GM19395 (cell line): Measurements from ENCODE around the gene PPP2R1A.
A peak's percentile ranks its signal among the peaks of the same experiment; 100 is the strongest.

ENCODE experiments used
- ATAC-seq: cut with Tn5 transposase; IDR thresholded peaks from one replicate; pipeline ENCODE4 v1.9.1; 2021; ENCODE audit warnings: mild to moderate bottlenecking, moderate library complexity; ENCODE audit not compliant: unreplicated experiment

The PPP2R1A gene

GRCh38 chr19:52189735-52190486, at the start of gene PPP2R1A:
Gene PPP2R1A, plus strand, starts transcription at chr19:52190052. Its CDS starts 45 bp downstream, at chr19:52190097.
- peak; percentile 94 for ATAC-seq

DNA sequence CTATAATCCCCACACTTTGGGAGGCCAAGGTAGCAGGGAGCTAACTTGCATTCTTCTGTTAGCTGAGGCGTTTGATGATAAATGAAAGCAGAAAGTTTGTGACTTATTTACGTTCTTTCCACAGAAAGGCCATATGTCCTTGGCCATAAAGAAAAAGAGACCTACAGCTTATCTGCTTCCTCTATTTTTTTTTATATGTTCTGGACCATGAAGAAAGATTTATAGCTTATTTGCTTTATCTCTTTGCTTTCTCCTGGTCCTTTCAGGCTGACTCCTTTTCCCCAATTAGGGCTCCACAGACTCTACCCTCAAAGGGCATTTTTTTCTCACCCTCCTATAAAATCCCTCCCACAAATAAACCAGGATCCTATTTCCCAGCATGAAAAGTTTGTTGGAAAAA, 48.6 kb upstream of the PPP2R1A start:
- ATAC-seq = no peak

- ATAC-seq = no peak
These were observed 47.8 kb upstream of the PPP2R1A start for GRCh38 chr19:52142001-52142595.

DNA sequence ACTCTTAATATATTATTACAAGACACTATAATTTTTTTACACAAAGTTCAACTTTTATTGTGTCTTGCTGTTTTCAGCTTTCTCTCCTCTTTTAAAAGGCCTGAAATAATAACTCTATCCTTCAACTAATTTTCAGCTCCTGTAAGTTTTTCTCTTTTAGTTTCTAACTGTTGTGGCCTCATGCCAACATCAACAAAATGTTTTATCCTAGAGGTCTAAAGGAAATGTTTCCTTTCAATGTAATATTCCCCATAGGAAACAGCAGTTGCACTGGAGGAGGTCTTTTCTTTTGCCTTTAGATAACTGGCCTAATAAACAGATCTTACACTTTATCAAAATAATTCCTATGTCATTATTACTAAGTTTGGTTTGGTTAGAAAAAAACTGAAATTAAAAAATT, 41.6 kb upstream of the PPP2R1A start:
- ATAC-seq = no peak

- no peak for ATAC-seq
These were observed 34.1 kb upstream of the PPP2R1A start for GRCh38 chr19:52155596-52156359.

GRCh38 chr19:52170304-52170703, 19.5 kb upstream of the PPP2R1A start:
- no peak for ATAC-seq

DNA sequence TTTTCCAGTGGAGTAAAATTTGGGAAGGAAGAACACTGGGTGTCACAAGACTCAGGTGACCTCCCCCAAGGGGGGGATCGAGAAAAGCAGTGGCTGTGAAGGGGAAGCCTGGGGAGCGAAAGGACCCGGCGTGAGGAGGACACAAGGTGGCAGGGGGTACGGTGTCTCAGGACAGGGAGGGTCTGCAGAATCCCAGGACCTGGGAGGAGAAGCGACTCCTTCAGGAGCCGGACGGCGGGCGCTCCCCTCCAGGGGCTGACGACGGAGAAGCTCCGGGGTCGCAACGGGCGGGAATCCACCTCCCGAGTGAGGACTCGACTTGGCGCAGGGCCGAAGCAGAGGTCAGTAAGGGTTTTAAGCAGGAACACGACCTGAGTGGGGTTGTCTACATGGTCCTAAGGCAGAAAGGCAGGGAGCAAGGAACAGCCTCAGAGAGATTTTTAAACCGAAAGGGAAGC, 19.0 kb upstream of the PPP2R1A start:
- ATAC-seq = peak; percentile 14

GRCh38 chr19:52171321-52172169, 18.3 kb upstream of the PPP2R1A start, which contains the start of gene ZNF836:
Gene ZNF836, minus strand, starts transcription at chr19:52171621. Its CDS starts 3,549 bp downstream, at chr19:52168072.
- ATAC-seq = peak; percentile 74

GRCh38 chr19:52172347-52172746, 17.5 kb upstream of the PPP2R1A start:
- ATAC-seq = no peak

- no peak for ATAC-seq
These were observed 13.3 kb upstream of the PPP2R1A start for GRCh38 chr19:52176574-52176973.

DNA sequence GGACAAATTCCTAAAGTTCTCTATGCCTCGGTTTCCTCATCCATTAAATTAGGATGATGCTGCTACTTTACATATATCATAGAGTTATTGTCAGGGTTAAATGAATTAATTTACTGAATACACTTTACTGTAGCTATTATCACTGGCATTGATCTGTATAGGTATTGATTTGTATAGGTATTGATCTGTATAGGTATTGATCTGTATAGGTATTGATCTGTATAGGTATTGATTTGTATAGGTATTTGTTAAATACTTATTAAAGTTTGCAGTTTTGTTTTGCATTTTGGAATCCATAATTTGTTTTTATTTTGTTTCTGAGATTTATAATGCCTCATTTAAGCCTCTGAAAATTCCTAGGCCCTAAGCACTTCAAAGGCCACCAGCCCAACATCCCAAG, 2.4 kb upstream of the PPP2R1A start:
- no peak for ATAC-seq

- peak; percentile 8 for ATAC-seq
These were observed 774 bp upstream of the PPP2R1A start for GRCh38 chr19:52188822-52189734.

- peak; percentile 0 for ATAC-seq
These were observed 838 bp downstream of the PPP2R1A start for GRCh38 chr19:52190487-52191293.

GRCh38 chr19:52191389-52191788, 1.5 kb downstream of the PPP2R1A start:
- ATAC-seq = no peak

DNA sequence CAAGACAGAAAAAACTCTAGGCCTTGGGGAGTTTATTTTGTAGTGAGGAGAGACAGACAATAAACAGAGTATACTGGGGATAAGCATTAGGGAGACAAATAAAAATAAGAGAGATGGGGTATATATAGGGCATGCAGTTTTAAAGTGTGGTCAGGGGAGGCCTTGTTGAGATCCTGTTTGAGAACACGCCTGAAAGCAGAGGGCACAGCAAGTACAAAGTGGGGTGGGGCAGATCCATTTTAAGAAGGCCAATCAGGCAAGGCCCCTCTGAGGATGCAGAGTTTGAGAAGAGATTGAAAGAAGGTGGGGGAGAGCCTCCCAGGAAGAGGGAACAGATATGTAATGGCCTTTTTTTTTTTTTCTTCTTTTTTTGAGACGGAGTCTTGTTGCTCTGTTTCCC, 2.1 kb downstream of the PPP2R1A start:
- no peak for ATAC-seq

DNA sequence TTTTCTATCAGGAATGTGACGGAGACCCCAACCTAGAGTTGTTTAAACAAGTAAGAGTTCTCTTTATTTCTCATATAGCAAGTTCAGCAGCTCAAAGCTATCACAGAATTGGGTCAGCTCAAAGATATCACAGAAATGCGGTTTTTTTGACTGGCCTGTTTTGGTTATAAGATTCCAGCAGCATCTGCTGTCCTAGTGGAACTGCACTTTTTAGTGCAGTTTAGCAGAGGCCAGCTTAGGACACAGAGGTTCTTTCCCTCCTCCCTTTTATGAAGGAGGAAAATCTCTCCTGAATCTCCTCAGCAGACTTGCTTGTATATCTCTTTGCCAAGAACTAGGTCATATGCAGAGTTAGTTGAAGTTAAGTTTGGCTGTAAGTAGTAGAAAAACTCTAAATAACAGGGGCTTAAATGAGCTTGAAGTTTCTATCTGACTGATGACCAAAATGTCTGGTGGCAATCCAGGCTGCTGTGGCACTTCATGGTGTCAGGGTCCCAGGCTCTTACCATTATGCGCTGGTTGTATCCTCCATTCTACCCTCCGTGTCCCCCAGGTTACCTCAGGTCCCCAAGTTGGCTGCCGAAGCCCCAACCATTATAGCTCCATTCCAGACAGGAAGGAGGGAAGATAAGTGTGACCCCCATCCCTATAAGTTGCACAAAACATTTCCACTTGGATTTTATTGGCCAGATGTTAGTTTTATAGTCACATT, 6.6 kb downstream of the PPP2R1A start:
- no peak for ATAC-seq

DNA sequence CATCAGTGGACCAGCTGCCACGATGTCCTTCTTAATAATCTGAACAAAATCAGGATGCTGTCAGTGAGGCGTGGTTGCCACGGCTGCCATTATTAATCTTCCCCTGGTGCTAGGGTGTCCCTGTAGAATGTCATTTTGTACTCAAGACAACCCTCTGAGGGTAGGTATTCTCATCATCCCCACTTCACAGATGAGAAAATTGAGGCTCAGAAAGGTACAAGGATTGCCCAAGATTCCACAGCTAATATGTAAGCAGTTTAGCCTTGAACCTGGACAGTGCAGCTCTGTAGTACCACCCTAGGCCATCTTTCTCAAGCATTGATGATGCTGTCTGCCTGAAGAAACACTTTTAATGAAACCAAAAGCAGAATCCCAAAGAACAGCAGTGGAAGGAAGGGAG, 8.1 kb downstream of the PPP2R1A start:
- no peak for ATAC-seq

- ATAC-seq = no peak
These were observed 8.8 kb downstream of the PPP2R1A start for GRCh38 chr19:52198678-52199077.
